ENCODE data around the gene RAB6D.

- TF ChIP-seq EZH2phosphoT487 (IDR thresholded peaks at IDR 0.05; ENCODE audit: low read depth, severe bottlenecking, unreplicated experiment) (no peak), CTCF (IDR thresholded peaks at IDR 0.05; ENCODE audit: poor library complexity) (no peak), EZH2 (IDR thresholded peaks at IDR 0.05; ENCODE audit: borderline replicate concordance) (no peak)
These were observed 1.5 kb upstream of the RAB6D start for GRCh38 chr2:131365452-131365851.
